GM21737 (cell line): ENCODE results near the gene SCGB3A1.

Source experiments
- ATAC-seq: cut with Tn5 transposase; IDR thresholded peaks from one replicate; pipeline ENCODE4 v1.9.1; 2021; ENCODE audit warnings: mild to moderate bottlenecking, moderate library complexity; ENCODE audit not compliant: unreplicated experiment

The SCGB3A1 gene

DNA sequence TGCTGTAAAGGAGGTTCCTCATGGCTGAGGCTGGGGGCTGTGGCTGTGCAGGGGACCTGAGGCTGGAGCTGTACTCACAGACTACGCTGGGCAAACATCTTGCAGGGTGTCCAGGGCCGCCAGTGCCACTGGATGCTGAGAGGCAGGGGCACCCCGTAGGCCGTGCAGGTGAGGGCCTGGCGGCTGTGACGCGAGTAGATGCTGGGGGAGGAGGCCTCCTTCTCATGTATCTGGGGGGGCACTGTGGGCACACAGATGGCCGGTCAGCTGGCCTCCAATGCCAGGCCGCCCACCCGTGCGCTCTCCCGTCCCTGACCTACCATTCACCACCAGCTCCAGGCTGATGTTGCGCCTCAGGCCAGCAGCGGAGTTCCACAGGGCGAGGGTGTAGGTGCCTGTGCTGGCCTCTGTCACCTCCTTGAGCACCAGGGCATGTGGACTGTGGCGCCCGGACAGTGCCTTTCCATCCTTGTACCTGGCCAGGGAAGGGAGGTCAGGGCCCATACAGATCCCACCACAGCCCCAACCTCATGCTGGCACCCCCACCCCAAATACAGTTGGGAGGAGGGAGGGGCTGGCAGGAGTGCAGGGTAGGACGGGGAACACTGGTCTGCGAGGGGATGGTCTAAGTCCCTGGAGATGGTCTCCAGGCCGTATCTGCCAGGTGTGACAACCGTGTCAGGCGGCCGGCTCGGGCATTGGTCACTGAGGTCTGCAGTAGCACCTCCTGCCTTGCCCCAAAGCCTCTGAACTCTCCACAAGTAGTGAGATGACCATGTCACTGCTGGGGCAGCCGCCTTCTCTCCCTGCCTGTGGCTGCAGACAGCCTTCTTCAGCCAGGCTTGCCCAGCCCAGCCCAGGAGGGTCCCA lies 34.7 kb upstream of the SCGB3A1 start:
- ATAC-seq: no peak

GRCh38 chr5:180625125-180625790 lies 34.0 kb upstream of the SCGB3A1 start:
- no peak for ATAC-seq

GRCh38 chr5:180624587-180624986 lies 33.3 kb upstream of the SCGB3A1 start:
- ATAC-seq: no peak

DNA sequence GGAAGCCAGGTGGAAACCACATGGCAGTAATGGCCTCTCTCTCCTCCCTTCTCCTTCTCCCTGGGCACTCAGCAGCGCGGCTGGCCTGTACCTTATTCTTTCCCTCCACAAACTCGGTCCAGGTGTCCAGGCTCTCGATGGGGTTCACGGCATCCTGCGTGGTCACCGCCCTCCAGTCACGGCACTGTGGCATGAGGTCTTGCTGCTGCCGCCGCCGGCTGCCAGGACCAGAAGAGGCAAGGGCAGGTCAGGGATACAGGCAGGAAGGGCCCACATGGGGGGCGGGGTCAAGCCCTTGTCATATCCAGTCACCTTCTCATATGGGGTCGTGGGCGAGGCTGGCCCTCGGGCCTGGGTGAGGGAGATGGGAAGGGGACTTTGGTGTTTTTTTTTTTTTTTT lies 32.5 kb upstream of the SCGB3A1 start:
- ATAC-seq: no peak

- ATAC-seq: no peak
Observed at GRCh38 chr5:180623411-180623834, 32.1 kb upstream of the SCGB3A1 start.

- no peak for ATAC-seq
Observed at GRCh38 chr5:180622910-180623309, 31.6 kb upstream of the SCGB3A1 start.

- no peak for ATAC-seq
Observed at GRCh38 chr5:180621311-180621710, 30.0 kb upstream of the SCGB3A1 start.

DNA sequence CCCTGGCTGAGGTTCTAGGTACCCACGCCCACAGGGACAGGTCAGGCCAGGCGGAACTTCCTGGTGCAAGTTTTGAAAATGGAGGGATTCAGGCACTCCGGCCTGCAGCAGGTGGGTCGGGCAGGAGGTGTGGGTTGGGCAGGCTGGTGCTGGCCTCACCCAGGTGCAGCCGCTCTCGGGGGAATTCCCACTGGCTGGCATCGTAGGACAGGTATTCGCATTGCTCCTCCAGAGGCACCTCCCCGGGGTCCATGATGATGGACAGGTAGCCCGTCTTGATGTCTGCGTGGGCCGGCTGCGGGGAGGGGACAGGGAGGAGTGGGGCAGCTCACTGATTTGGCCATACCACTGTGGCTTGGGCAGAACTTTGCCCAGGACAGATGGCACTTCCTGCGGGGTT lies 28.7 kb upstream of the SCGB3A1 start:
- no peak for ATAC-seq

GRCh38 chr5:180619563-180619915 lies 28.2 kb upstream of the SCGB3A1 start:
- ATAC-seq: no peak

DNA sequence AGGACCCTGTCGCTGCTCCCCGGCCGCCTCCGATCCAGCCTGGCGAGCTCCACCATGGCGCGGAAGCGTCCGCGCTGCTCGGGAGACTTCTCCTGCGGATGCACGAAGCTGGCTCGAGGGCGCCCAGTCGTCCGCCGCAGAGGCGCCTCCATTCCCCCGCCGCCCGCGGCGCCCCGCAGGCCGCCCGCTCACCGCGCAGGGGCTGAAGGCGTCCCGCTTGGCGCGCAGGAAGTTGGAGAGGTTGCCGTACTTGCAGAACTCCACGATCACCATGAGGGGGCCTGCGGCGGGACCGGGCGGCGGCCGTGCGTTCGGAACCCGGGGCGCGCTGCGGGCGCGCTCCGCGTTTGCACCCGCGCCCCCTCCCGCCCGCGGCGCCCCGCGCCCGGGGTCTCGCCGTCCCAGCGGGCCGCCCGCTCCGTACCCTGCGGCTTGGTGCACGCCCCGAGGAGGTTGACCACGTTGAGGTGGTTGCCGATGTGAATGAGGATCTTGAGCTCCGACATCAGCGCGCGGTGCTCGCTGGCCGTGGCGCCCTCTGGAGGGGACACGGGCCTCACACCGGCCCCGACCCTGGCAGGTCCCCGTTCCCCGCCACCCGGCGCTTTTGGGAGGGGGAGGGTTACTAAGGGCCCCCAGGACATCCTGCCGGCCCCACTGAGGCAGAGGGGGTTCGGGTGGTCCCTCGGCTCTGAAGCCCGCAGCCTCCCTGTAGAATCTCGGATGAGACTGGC lies 27.7 kb upstream of the SCGB3A1 start:
- no peak for ATAC-seq

DNA sequence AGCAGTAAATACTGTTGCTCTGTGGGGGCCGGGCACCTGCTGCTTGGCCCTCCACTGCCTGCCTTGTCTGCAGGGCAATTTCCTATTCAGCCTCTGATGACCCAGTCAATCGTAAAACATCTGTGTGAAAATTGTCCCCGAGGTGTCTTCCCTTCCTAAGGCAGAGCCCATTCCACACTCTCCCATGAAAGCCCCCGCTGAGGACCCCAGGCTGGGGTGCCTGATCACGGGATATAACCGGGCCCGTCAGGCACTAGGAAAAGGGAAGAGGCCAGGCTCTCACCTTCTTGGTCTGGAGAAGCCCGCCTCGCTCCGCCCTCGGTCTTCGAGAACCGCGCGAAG lies 27.2 kb upstream of the SCGB3A1 start:
- no peak for ATAC-seq

- ATAC-seq: no peak
Observed at GRCh38 chr5:180613814-180614188, 22.5 kb upstream of the SCGB3A1 start.

DNA sequence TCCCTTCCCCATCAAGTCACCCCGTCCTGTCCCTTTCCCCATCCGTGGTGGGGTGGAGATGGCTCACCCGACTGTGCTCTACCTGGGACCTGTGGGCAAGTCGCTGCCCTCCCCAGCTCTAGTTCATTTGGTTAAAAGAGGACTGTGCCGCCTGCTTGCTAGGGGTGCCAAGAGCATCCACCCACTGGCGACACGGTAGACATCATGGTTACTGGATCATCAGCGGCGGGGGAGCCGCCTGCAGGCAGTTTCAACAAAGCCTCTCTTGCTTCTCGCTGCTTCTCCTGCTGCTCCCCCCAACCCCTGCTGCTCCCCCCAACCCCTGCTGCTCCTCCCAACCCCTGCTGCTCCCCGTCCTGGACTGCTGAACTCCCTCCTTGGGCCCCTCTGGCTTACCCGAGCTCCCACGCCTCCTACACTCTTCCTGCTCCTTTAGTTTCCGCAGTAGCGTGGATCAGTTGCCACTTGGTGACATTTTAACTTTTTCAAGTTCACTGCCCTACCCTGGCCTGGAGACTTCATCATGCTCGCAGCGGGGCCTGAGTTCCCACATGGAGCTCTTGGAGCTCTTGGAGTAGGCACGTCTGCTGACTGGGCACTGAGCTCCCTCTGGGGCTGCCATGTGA lies 22.0 kb upstream of the SCGB3A1 start:
- no peak for ATAC-seq

DNA sequence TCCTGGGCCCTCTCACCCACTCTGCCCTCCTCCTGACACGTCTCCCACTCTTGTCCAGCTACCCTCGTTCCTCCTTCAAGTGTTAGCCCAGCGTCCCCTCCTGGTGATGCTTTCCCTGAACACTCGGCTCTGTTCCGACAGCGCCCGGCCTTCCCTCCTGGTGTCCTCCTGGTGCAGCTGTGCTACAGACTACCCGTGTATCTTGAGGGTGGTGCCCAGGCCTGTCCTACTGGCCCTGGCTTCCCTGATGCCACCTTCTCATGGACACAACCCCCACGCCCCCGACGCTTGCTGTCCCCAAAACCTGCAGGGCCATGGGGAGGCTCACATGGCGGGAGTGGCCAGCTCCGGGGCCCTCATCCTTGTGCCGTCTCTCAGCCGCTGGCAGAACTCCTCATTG lies 21.4 kb upstream of the SCGB3A1 start:
- no peak for ATAC-seq

- ATAC-seq: no peak
Observed at GRCh38 chr5:180611140-180611850, 20.0 kb upstream of the SCGB3A1 start.

DNA sequence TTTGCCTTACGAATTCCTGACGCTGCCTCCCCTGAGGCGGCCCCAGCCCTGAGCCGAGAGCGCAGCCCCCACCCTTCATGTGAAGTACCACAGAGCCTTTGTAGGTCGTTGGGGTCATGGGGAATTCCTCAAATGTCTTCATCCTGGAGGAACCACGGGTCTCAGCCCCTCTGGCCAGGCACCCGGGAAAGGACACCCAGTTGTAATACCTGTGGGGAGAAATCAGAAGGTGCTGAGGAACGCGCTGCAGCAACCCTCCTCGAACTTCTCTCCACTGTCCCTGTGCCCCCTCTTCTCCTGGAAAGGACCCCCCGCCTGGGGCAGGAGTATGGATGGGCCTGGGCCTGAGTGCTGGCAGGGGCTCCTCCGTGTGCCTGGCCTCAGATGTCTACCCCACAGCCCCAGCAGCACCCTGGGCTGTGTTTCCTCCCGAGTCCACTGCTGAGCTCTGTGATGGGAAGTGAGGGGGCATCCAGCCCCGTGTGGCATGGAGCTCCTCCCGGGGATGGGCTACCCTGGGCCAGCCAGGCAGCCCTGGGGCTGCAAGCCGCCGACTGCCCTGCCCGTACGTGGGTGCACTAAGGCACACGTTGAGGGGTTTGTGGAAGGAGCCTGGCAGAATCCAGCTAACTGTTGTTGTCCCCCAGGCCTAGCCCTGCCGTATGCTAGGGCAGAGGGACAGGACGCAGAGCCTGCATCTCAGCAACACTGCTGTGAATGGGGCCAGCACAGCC lies 18.7 kb upstream of the SCGB3A1 start:
- ATAC-seq: no peak

GRCh38 chr5:180609386-180609785 lies 18.1 kb upstream of the SCGB3A1 start:
- ATAC-seq: no peak

DNA sequence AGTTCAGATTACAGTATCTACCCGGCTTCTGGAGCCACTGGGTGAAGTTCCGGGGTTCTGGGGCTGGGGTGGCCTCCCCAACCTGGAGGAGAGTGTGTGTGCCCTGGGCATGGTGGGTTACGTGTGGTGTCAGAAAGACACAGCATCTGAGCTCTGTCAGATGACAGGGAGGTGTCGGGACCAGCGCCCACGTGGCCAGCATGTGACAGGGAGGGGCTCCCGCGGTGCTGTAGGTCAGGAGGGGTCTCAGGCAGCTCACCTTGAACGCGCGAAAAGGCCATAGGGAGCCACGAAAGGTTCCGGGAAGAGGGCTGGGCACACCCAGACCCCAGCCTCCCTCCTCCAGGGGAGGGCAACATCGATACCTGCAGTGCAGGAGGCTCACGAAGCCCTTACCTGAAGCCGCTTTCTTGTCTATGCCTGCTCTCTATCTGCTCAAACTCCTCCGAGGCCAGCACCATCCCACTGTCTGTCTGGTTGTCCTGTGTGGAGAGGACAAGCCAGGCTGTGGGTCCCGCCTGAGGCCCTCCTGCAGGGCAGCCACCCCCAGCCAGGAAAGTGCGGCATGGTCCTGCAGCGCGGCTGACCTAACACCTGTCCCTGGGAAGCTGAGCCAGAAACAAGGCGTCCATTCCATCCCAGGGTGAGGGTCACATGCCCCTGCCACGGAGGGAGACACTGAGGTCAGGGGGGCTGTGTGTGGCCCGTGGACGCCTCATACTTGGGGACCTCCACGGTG lies 17.4 kb upstream of the SCGB3A1 start:
- no peak for ATAC-seq

DNA sequence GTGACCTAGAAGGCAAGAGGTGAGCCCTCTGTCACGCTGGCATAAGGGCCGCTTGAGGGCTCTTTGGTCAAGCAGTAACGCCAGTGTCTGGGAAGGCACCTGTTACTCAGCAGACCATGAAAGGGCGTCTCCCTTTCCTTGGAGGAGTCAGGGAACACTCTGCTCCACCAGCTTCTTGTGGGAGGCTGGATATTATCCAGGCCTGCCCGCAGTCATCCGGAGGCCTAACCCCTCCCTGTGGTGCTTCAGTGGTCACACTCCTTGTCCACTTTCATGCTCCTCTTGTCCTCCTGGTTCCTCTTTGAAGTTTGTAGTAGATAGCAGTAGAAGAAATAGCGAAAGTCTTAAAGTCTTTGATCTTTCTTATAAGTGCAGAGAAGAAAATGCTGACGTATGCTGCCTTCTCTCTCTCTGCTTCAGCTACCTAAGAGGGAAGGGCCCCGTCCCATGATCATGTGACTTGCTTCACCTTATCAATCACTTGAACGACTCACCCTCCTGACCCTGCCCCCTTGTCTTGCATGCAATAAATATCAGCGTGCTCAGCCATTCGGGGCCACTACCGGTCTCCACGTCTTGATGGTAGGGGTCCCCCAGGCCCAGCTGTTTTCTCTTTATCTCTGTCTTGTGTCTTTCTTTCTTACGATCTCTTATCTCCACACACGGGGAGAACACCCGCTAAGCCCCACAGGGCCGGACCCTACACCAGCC lies 16.7 kb upstream of the SCGB3A1 start:
- ATAC-seq: no peak
